Measurements from ENCODE around the gene NR4A3. TPM values are rescaled to one million over a fixed set of nuclear protein-coding genes. Genes with fewer than 3 reads are reported as not detected.

The NR4A3 gene
- total and polyA plus RNA-seq, 2 of the 13 experiments (the other 11 are each of a cell fraction or from before 2014, with no cell fraction given) = 0.02 to 0.09 TPM

GRCh38 chr9:99906403-99907207 is 84.9 kb downstream of the NR4A3 start, which contains the start of gene STX17 (continued):
- TF ChIP-seq ZNF646 (CRISPR knock-in tag; IDR thresholded peaks at IDR 0.05) (no peak), MEIS2 (CRISPR knock-in tag; IDR thresholded peaks at IDR 0.05) (peak; percentile 59; the same call in 1 of the 2 replicates), ZNF17 (CRISPR knock-in tag; IDR thresholded peaks at IDR 0.05) (no peak), KMT2B (CRISPR knock-in tag; IDR thresholded peaks at IDR 0.05) (peak; percentile 84), ZNF557 (CRISPR knock-in tag; IDR thresholded peaks at IDR 0.05) (no peak), CENPX (CRISPR knock-in tag; IDR thresholded peaks at IDR 0.05) (no peak), ZNF781 (CRISPR knock-in tag; IDR thresholded peaks at IDR 0.05; ENCODE audit: borderline replicate concordance, not compliant biosample characterization) (peak; percentile 95), ZZZ3 (CRISPR knock-in tag; IDR thresholded peaks at IDR 0.05; ENCODE audit: borderline replicate concordance) (peak; percentile 84; the same call in 1 of the 2 replicates), SNAPC5 (CRISPR knock-in tag; IDR thresholded peaks at IDR 0.05; ENCODE audit: borderline replicate concordance) (peak; percentile 48; the same call in 1 of the 2 replicates), THAP9 (CRISPR knock-in tag; IDR thresholded peaks at IDR 0.05; ENCODE audit: borderline replicate concordance) (peak; percentile 70; the same call in 1 of the 2 replicates), YY1 (IDR thresholded peaks at IDR 0.05; ENCODE audit: insufficient read depth, insufficient replicate concordance, low read depth, low read length) (peak; percentile 45), ZNF598 (CRISPR knock-in tag; IDR thresholded peaks at IDR 0.05; ENCODE audit: borderline replicate concordance) (peak; percentile 86; the same call in 1 of the 2 replicates), ZFX (CRISPR knock-in tag; IDR thresholded peaks at IDR 0.05; ENCODE audit: low read depth) (peak; percentile 98), ZNF331 (CRISPR knock-in tag; IDR thresholded peaks at IDR 0.05) (no peak; the same call in 1 of the 2 replicates), SOX5 (CRISPR knock-in tag; IDR thresholded peaks at IDR 0.05; ENCODE audit: borderline replicate concordance) (peak; percentile 41; the same call in 1 of the 2 replicates)

Measured in HepG2 (cell line).